H1 (cell line): ENCODE data around the gene GNB1. TPM values are rescaled to one million over a fixed set of nuclear protein-coding genes. Genes with fewer than 3 reads are reported as not detected.

Experiments used
- ASH2L ChIP-seq: fragments of 200-600, 300-600 bp; sonication (generic); IDR thresholded peaks from one replicate; pipeline ENCODE4 v1.7.1; 2017; ENCODE audit warnings: low read length
- CBX5 ChIP-seq: fragments of 300-800, 300-1000 bp; sonication (generic); IDR thresholded peaks from 2 replicates; pipeline ENCODE4 v1.7.1; 2016; ENCODE audit warnings: antibody characterized with exemption, low read length, low read depth
- CHD7 ChIP-seq: fragments of 300-600 bp; sonication (generic); IDR thresholded peaks from 2 replicates; pipeline ENCODE4 v1.7.1; 2012; ENCODE audit warnings: low read length, moderate library complexity, mild to moderate bottlenecking, inconsistent platforms; ENCODE audit not compliant: insufficient replicate concordance
- CTCF ChIP-seq, 3 experiments: IDR thresholded peaks; 1 replicate in 2 of 3; 2 replicates in 1 of 3; pipeline versions ENCODE4 v1.5.1 to v1.6.1; 2011; ENCODE audit warnings: low read length in 3 of 3, mild to moderate bottlenecking in 3 of 3, inconsistent platforms in 2 of 3, low read depth in 1 of 3, moderate library complexity in 1 of 3; ENCODE audit not compliant: insufficient read depth in 1 of 3; ENCODE audit errors: control extremely low read depth in 1 of 3
- EP300 ChIP-seq, 2 experiments: IDR thresholded peaks; 1 replicate in 1 of 2; 2 replicates in 1 of 2; pipeline ENCODE4 v1.6.1; 2011 to 2012; ENCODE audit warnings: low read depth in 2 of 2, low read length in 2 of 2, mild to moderate bottlenecking in 2 of 2, borderline replicate concordance in 1 of 2, inconsistent platforms in 1 of 2, moderate library complexity in 1 of 2
- KDM1A ChIP-seq: fragments of 200-600, 300-600 bp; sonication (generic); IDR thresholded peaks from 2 replicates; pipeline ENCODE4 v1.7.1; 2016; ENCODE audit warnings: mild to moderate bottlenecking, low read length, borderline replicate concordance
- SIRT6 ChIP-seq: IDR thresholded peaks from one replicate; pipeline ENCODE4 v1.7.1; 2012; ENCODE audit warnings: low read length, inconsistent platforms
- polyA plus RNA-seq, 7 experiments: library from polyadenylated mRNA; depleted of rRNA in 3 of 7; stranded (reverse) in 5 of 7; unstranded in 2 of 7; fragments of >200 nt in 5 of 7; fragments of 200-250 nt in 2 of 7; gene quantifications; 1 replicate in 5 of 7; 2 replicates in 1 of 7; 4 replicates in 1 of 7; pipeline versions ENCODE4 v1.2.1 to v1.2.3, GENCODE V29; 2011 to 2013; ENCODE audit warnings: missing spikeins in 2 of 7, mixed read lengths in 2 of 7
- total RNA-seq: library from RNA; stranded (reverse); fragmentation: NEBNext Ultra II Directional; extraction: Animal tissue kit (Norgen Biotek cat#: 25700); gene quantifications from 2 replicates; pipeline ENCODE4 v1.2.1, GENCODE V29; 2021

Gene GNB1
- total and polyA plus RNA-seq, 2 of the 8 experiments (the other 6 are each of a cell fraction or from before 2014, with no cell fraction given) = 343 to 382 TPM

DNA sequence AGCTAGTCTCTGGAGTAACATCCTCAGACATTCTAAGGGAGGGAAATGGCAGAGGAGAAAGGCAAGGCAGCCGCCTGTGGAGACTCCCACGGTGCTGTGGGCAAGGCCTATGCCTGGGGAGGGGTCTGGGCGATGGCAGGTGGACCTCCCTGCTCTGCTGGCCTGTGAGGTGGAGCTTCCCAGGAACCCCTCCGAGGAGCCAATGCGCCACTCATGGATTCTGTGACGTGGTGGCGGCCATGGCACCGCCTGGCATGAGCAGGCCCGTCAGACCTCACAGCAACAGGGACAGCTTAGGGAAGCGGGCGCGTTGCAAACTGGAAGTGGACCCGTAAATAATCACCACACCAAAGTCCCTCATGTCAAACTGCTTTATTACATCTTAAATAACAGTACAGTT, 106.0 kb downstream of the GNB1 start (continued):
- no peak for TF ChIP-seq CHD7
- no peak for TF ChIP-seq ASH2L
- no peak for TF ChIP-seq SIRT6
- no peak for TF ChIP-seq CTCF (IDR thresholded peaks at IDR 0.05; ENCODE audit: control extremely low read depth in 1 of 3, insufficient read depth in 1 of 3, low read depth in 1 of 3, low read length in 3 of 3)
- TF ChIP-seq CBX5 = no peak
- no peak for TF ChIP-seq KDM1A
- no peak for TF ChIP-seq EP300 (IDR thresholded peaks at IDR 0.05; ENCODE audit: borderline replicate concordance in 1 of 2, low read depth in 2 of 2, low read length in 2 of 2)
